SK-N-SH treated with all-trans-retinoic acid at 6 μM for 48 hours (cell line): ENCODE results near the gene MSL2.

ENCODE experiments used
- ATAC-seq: fragments of 200-7000 bp; cut with Tn5 transposase; 3 replicates; pipeline ENCODE4 v1.9.1; 2020; ENCODE audit warnings: mild to moderate bottlenecking, moderate library complexity
- ARNTL ChIP-seq: fragments of 450-650 bp; formaldehyde crosslinking; IDR thresholded peaks from 2 replicates; pipeline ENCODE4 v1.5.0; 2020; ENCODE audit warnings: low read depth, mild to moderate bottlenecking, moderate library complexity, borderline replicate concordance
- BACH2 ChIP-seq: fragments of 250-450 bp; sonication (Bioruptor Pico); IDR thresholded peaks from 2 replicates; pipeline ENCODE4 v1.9.0; 2021; ENCODE audit warnings: mild to moderate bottlenecking, borderline replicate concordance
- CSDC2 ChIP-seq: fragments of 250-450 bp; sonication (Bioruptor Pico); IDR thresholded peaks from 2 replicates; pipeline ENCODE4 v1.5.0; 2020; ENCODE audit warnings: mild to moderate bottlenecking, moderate library complexity
- ISL1 ChIP-seq: fragments of 250-450 bp; sonication (Bioruptor Pico); IDR thresholded peaks from 2 replicates; pipeline ENCODE4 v2.1.2; 2022; ENCODE audit warnings: mild to moderate bottlenecking, moderate library complexity
- OSR1 ChIP-seq: fragments of 250-450 bp; sonication (Bioruptor Pico); IDR thresholded peaks from 2 replicates; pipeline ENCODE4 v1.8.0; 2022; ENCODE audit warnings: moderate library complexity, mild to moderate bottlenecking, inconsistent platforms
- PPARA ChIP-seq: fragments of 250-450 bp; sonication (Bioruptor Pico); IDR thresholded peaks from 2 replicates; pipeline ENCODE4 v1.5.0; 2020; ENCODE audit warnings: mild to moderate bottlenecking, borderline replicate concordance
- RARB ChIP-seq: fragments of 250-450 bp; sonication (Bioruptor Pico); IDR thresholded peaks from 2 replicates; pipeline ENCODE4 v1.8.0; 2021; ENCODE audit warnings: mild to moderate bottlenecking, moderate library complexity
- TCF4 ChIP-seq: fragments of 250-450 bp; sonication (Bioruptor Pico); IDR thresholded peaks from 2 replicates; pipeline ENCODE4 v1.8.0; 2021; ENCODE audit warnings: mild to moderate bottlenecking, moderate library complexity, borderline replicate concordance
- TOX ChIP-seq: fragments of 250-450 bp; sonication (Bioruptor Pico); IDR thresholded peaks from 2 replicates; pipeline ENCODE4 v1.8.0; 2021; ENCODE audit warnings: mild to moderate bottlenecking, moderate library complexity, borderline replicate concordance
- ZC3H10 ChIP-seq: fragments of 250-450 bp; sonication (Bioruptor Pico); IDR thresholded peaks from 2 replicates; pipeline ENCODE4 v1.5.1; 2021; ENCODE audit warnings: mild to moderate bottlenecking, moderate library complexity
- ZFP3 ChIP-seq: fragments of 250-450 bp; sonication (Bioruptor Pico); IDR thresholded peaks from 2 replicates; pipeline ENCODE4 v1.5.0; 2020; ENCODE audit warnings: mild to moderate bottlenecking, moderate library complexity
- ZFP30 ChIP-seq: fragments of 450-650 bp; formaldehyde crosslinking; IDR thresholded peaks from 2 replicates; pipeline ENCODE4 v1.5.0; 2022; ENCODE audit warnings: mild to moderate bottlenecking, moderate library complexity
- ZNF70 ChIP-seq: fragments of 450-650 bp; formaldehyde crosslinking; IDR thresholded peaks from 2 replicates; pipeline ENCODE4 v1.5.0; 2020; ENCODE audit warnings: mild to moderate bottlenecking, moderate library complexity
- ZNF8 ChIP-seq: fragments of 450-650 bp; formaldehyde crosslinking; IDR thresholded peaks from 2 replicates; pipeline ENCODE4 v1.5.0; 2020; ENCODE audit warnings: mild to moderate bottlenecking, moderate library complexity
- TF ChIP-seq, protein P1 (sequence below): fragments of 250-450 bp; sonication (Bioruptor Pico); IDR thresholded peaks from 2 replicates; pipeline ENCODE4 v1.5.0; 2020; ENCODE audit warnings: mild to moderate bottlenecking, moderate library complexity
- TF ChIP-seq, protein P2 (sequence below): fragments of 250-450 bp; sonication (Bioruptor Pico); IDR thresholded peaks from 2 replicates; pipeline ENCODE4 v1.5.1; 2020; ENCODE audit warnings: low read depth, mild to moderate bottlenecking, moderate library complexity

MSL2 gene

DNA sequence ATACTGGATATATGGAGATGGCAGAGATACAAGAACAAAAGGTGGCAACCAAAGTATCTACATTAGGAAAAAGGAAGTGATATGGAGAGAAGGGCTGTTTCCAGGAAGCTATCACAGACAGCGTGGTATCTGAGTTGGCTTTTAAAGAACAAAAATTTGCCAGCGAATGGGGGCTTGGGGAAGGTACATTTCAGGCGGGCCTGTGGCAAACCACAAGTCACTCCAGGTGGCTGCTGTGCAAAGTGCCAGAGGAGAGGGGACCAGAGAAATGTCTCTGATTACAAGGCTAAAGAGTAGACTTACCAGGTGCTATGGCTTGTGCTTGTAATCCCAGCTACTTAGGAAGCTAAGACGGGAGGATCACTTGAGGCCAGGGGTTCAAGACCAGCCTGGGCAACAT, 91.1 kb downstream of the MSL2 start:
- no peak for ATAC-seq
- TF ChIP-seq BACH2 (CRISPR knock-in tag) (no peak), RARB (CRISPR knock-in tag) (no peak), ARNTL (CRISPR knock-in tag) (no peak), ZFP30 (no peak), OSR1 (CRISPR knock-in tag) (no peak), PPARA (CRISPR knock-in tag) (no peak), CSDC2 (CRISPR knock-in tag) (no peak), ZNF70 (no peak), ZFP3 (CRISPR knock-in tag) (no peak), TOX (CRISPR knock-in tag) (no peak), ISL1 (CRISPR knock-in tag) (no peak), ZC3H10 (CRISPR knock-in tag) (no peak), TCF4 (CRISPR knock-in tag) (no peak), ZNF8 (CRISPR knock-in tag) (no peak)
- TF ChIP-seq, protein P1, sequence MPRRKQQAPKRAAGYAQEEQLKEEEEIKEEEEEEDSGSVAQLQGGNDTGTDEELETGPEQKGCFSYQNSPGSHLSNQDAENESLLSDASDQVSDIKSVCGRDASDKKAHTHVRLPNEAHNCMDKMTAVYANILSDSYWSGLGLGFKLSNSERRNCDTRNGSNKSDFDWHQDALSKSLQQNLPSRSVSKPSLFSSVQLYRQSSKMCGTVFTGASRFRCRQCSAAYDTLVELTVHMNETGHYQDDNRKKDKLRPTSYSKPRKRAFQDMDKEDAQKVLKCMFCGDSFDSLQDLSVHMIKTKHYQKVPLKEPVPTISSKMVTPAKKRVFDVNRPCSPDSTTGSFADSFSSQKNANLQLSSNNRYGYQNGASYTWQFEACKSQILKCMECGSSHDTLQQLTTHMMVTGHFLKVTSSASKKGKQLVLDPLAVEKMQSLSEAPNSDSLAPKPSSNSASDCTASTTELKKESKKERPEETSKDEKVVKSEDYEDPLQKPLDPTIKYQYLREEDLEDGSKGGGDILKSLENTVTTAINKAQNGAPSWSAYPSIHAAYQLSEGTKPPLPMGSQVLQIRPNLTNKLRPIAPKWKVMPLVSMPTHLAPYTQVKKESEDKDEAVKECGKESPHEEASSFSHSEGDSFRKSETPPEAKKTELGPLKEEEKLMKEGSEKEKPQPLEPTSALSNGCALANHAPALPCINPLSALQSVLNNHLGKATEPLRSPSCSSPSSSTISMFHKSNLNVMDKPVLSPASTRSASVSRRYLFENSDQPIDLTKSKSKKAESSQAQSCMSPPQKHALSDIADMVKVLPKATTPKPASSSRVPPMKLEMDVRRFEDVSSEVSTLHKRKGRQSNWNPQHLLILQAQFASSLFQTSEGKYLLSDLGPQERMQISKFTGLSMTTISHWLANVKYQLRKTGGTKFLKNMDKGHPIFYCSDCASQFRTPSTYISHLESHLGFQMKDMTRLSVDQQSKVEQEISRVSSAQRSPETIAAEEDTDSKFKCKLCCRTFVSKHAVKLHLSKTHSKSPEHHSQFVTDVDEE = no peak
- TF ChIP-seq, protein P2, sequence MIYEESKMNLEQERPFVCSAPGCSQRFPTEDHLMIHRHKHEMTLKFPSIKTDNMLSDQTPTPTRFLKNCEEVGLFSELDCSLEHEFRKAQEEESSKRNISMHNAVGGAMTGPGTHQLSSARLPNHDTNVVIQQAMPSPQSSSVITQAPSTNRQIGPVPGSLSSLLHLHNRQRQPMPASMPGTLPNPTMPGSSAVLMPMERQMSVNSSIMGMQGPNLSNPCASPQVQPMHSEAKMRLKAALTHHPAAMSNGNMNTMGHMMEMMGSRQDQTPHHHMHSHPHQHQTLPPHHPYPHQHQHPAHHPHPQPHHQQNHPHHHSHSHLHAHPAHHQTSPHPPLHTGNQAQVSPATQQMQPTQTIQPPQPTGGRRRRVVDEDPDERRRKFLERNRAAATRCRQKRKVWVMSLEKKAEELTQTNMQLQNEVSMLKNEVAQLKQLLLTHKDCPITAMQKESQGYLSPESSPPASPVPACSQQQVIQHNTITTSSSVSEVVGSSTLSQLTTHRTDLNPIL = no peak
